ENCODE data around the gene MIEF2. TPM values are rescaled to one million over a fixed set of nuclear protein-coding genes. Genes with fewer than 3 reads are reported as not detected.
A peak's percentile ranks its signal among the peaks of the same experiment; 100 is the strongest.

Gene MIEF2
- total and polyA plus RNA-seq, 7 donors: 8.1 to 28.4 (median 18.4) TPM

DNA sequence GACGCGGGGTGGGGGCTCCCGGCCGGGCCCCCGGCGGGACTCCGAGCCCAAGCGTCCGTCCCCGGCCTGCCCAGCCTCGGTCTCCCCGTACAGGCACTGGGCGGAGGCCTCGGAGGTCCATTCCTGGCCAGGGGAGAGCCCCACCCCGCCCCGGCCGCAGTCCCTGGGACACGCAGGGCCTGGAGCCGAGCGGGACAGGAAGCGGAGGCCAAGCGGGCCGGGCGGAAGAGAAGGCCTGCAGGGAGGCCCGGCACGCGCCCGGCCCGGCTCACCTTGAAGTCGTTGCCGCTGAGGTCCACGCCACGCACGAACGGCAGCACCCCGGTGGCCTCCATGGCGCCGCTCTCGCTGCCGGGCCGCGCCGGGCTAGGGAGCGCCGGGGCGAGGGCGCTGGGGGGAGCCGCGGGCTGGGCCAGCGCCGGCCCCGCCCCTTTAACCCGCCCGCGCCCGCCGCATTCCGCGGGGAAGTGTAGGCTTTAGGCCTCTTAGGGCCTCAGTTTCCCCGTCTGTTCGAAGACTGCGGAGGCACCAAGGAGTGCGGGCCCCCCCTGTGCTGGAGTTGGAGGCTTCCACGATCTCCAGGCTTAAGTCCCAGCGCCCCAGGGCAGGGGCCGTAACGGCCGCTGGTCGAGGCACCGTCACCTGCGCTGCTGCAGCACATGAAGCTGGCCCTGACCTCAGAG is 2.0 kb upstream of the MIEF2 start, which contains the start of gene FLII:
TSS of gene FLII (minus strand) at position 383 of the 683 bp plus-strand sequence. CDS start at position 335, 48 bp downstream.
- no peak for TF ChIP-seq CTCF (IDR thresholded peaks at IDR 0.05)
- Histone ChIP-seq H3K9me3 (no peaks in the 10 kb centered on the region), H3K36me3 (ENCODE audit: insufficient read depth in 1 of 2, low read depth in 1 of 2) (peaks cover 0 to 42% of the 10 kb centered on the region in 2 donors), H3K27ac (peak within 1 kb of the TSS; percentile 100), H3K4me1 (peaks cover 58% of the 10 kb centered on the region), H3K27me3 (ENCODE audit: insufficient read depth in 3 of 3, low read length in 2 of 3) (no peaks in the 10 kb centered on the region), H3K4me3 (peak within 1 kb of the TSS; percentile 98)
- WGBS, 3 donors: 0 to 1% (median 0%) methylated on average over 58 to 71 of the region's 71 CpGs
- no peak for DNase-seq
- intact Hi-C loops (cut with DNase I): loop anchor here in 1 of 2 donors (5.0 kb wide), 1 partner anchor 59 kb away; the partner anchor contains the start of gene SMCR8
- ATAC-seq: peak; percentile 42 to 57 (median 55)

DNA sequence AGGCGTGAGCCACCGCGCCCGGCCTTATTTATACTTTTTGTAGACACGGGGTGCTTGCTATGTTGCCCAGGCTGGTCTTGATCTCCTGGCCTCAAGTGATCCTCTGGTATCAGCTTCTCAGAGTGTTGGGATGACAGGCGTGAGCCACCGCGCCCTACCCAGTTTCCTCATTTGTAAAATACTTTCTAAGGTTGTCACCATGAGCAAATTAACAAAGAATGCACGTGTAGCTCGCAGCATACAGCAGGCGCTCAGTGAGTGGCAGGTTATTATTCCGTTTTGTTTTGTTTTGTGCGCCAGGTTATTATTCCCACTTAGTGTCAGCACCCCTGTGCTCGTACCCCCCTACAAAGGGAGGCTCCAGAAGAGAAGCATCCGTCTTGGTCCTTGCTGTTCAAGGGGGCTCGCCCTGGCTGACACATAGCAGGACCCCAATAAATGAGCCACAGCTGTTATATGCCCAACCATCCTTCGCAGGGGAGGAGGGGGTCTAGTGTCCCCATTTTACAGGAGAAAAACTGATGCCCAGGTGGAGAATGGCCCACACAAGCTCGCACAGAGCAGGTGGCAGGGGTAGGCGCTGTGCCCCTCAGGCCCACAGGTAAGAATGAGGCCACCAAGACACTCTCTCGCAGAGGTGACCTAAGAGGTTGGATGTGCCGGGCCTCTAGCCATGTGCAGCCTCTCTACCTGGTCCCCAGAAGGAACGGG is 686 bp upstream of the MIEF2 start:
- ATAC-seq: no peak
- H3K36me3 ChIP-seq (ENCODE audit: insufficient read depth in 1 of 2, low read depth in 1 of 2): peaks cover 3 to 42% of the 10 kb centered on the region in 2 donors
- H3K4me1 ChIP-seq: peaks cover 64% of the 10 kb centered on the region
- 53 to 65% (median 58%) methylated on average over 22 of the region's 22 CpGs for WGBS, 3 donors
- H3K27me3 ChIP-seq (ENCODE audit: insufficient read depth in 3 of 3, low read length in 2 of 3): no peaks in the 10 kb centered on the region
- TF ChIP-seq CTCF (IDR thresholded peaks at IDR 0.05): no peak
- intact Hi-C loops (cut with DNase I): loop anchor here in 1 of 2 donors (5.0 kb wide), 1 partner anchor 58 kb away; the partner anchor contains the start of gene SMCR8
- H3K27ac ChIP-seq: peak overlapping the region; percentile 100
- H3K4me3 ChIP-seq: peak overlapping the region; percentile 98
- no peak for DNase-seq
- H3K9me3 ChIP-seq: no peaks in the 10 kb centered on the region

- no peak for TF ChIP-seq CTCF (IDR thresholded peaks at IDR 0.05)
- ATAC-seq (peak; percentile 77 to 80 (median 78)), DNase-seq (peak; percentile 88 to 96)
- Histone ChIP-seq H3K27ac (peak overlapping the region; percentile 100), H3K9me3 (no peaks in the 10 kb centered on the region), H3K4me3 (peak overlapping the region; percentile 98), H3K36me3 (ENCODE audit: insufficient read depth in 1 of 2, low read depth in 1 of 2) (peaks cover 6 to 42% of the 10 kb centered on the region in 2 donors), H3K27me3 (ENCODE audit: insufficient read depth in 3 of 3, low read length in 2 of 3) (no peaks in the 10 kb centered on the region), H3K4me1 (peaks cover 62% of the 10 kb centered on the region)
- intact Hi-C loops (cut with DNase I): no loop called here
- WGBS, 3 donors: 0 to 2% (median 1%) methylated on average over 16 of the region's 16 CpGs
Observed at GRCh38 chr17:18261146-18261515, 669 bp downstream of the MIEF2 start.

DNA sequence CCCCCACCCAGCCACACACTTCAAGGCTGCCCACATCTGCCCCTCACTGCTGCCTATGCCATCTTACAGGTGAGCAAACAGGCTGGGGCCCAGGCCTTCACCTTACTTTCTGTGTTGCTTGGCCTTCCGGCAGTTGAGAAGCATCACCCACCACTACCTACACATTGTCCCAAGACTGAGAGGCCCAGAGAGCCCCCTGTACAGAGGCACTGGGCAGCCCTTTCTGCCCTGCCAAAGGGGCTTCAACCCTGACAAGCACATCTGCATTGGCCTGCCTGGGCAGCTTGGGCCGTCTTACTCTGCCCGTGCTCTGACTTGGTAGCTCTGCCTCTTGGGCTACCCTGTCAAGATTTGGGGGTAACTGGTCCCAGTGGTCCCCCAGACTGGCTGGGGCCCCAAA is 1.2 kb downstream of the MIEF2 start:
- Histone ChIP-seq H3K36me3 (ENCODE audit: insufficient read depth in 1 of 2, low read depth in 1 of 2) (peaks cover 6 to 41% of the 10 kb centered on the region in 2 donors), H3K4me1 (peaks cover 56% of the 10 kb centered on the region), H3K27ac (peak overlapping the region; percentile 100), H3K4me3 (peak overlapping the region; percentile 98), H3K9me3 (no peaks in the 10 kb centered on the region), H3K27me3 (ENCODE audit: insufficient read depth in 3 of 3, low read length in 2 of 3) (no peaks in the 10 kb centered on the region)
- no peak for TF ChIP-seq CTCF (IDR thresholded peaks at IDR 0.05)
- no peak for DNase-seq
- intact Hi-C loops (cut with DNase I): no loop called here
- WGBS, 3 donors: 57 to 84% (median 60%) methylated on average over 3 of the region's 3 CpGs
- no peak for ATAC-seq
